ENCODE data around the gene ZSWIM3. TPM values are rescaled to one million over a fixed set of nuclear protein-coding genes. Genes with fewer than 3 reads are reported as not detected.

The ZSWIM3 gene
- total RNA-seq, 1 donor from 2014 or later: 3.7 TPM

- Histone ChIP-seq H3K4me3 (ENCODE audit: low read depth, low read length) (no peak overlapping the region), H3K36me3 (ENCODE audit: control insufficient read depth, insufficient read depth, low read length) (peaks cover 9% of the 10 kb centered on the region), H3K27me3 (ENCODE audit: control insufficient read depth, insufficient read depth, low read length) (no peaks in the 10 kb centered on the region)
- FAIRE-seq (no peak), DNase-seq (ENCODE audit: low read depth) (no peak)
- no peak for TF ChIP-seq CTCF (IDR thresholded peaks at IDR 0.05; ENCODE audit: insufficient read depth, low read length, severe bottlenecking)
Measured at GRCh38 chr20:45878076-45878761, 20.8 kb downstream of the ZSWIM3 start.

GRCh38 chr20:45880988-45881788 is 23.8 kb downstream of the ZSWIM3 start, which contains the start of gene ZSWIM1:
Gene ZSWIM1 (plus strand): TSS chr20:45881227. CDS start chr20:45882593, 1,366 bp downstream.
- Histone ChIP-seq H3K36me3 (ENCODE audit: control insufficient read depth, insufficient read depth, low read length) (peaks cover 12% of the 10 kb centered on the region), H3K4me3 (ENCODE audit: low read depth, low read length) (peak within 1 kb of the TSS; percentile 63), H3K27me3 (ENCODE audit: control insufficient read depth, insufficient read depth, low read length) (no peaks in the 10 kb centered on the region)
- peak; percentile 98 for DNase-seq (ENCODE audit: low read depth)
- no peak for TF ChIP-seq CTCF (IDR thresholded peaks at IDR 0.05; ENCODE audit: insufficient read depth, low read length, severe bottlenecking)
- FAIRE-seq: peak; percentile 77

- H3K27me3 ChIP-seq (ENCODE audit: control insufficient read depth, insufficient read depth, low read length): no peaks in the 10 kb centered on the region
- no peak for DNase-seq (ENCODE audit: low read depth)
- FAIRE-seq: no peak
- H3K4me3 ChIP-seq (ENCODE audit: low read depth, low read length): no peak overlapping the region
- peaks cover 13% of the 10 kb centered on the region for H3K36me3 ChIP-seq (ENCODE audit: control insufficient read depth, insufficient read depth, low read length)
- TF ChIP-seq CTCF (IDR thresholded peaks at IDR 0.05; ENCODE audit: insufficient read depth, low read length, severe bottlenecking): no peak
Measured at GRCh38 chr20:45882469-45883099, 25.2 kb downstream of the ZSWIM3 start.

- Histone ChIP-seq H3K4me3 (ENCODE audit: low read depth, low read length) (no peak overlapping the region), H3K27me3 (ENCODE audit: control insufficient read depth, insufficient read depth, low read length) (no peaks in the 10 kb centered on the region), H3K36me3 (ENCODE audit: control insufficient read depth, insufficient read depth, low read length) (peaks cover 10% of the 10 kb centered on the region)
- no peak for DNase-seq (ENCODE audit: low read depth)
- TF ChIP-seq CTCF (IDR thresholded peaks at IDR 0.05; ENCODE audit: insufficient read depth, low read length, severe bottlenecking): no peak
- FAIRE-seq: no peak
Measured at GRCh38 chr20:45883100-45883469, 25.7 kb downstream of the ZSWIM3 start.

- no peak overlapping the region for H3K4me3 ChIP-seq (ENCODE audit: low read depth, low read length)
- H3K36me3 ChIP-seq (ENCODE audit: control insufficient read depth, insufficient read depth, low read length): peaks cover 9% of the 10 kb centered on the region
- no peak for DNase-seq (ENCODE audit: low read depth)
- FAIRE-seq: no peak
- H3K27me3 ChIP-seq (ENCODE audit: control insufficient read depth, insufficient read depth, low read length): no peaks in the 10 kb centered on the region
- no peak for TF ChIP-seq CTCF (IDR thresholded peaks at IDR 0.05; ENCODE audit: insufficient read depth, low read length, severe bottlenecking)
Measured at GRCh38 chr20:45886590-45887345, 29.4 kb downstream of the ZSWIM3 start.
